Measurements from ENCODE around the gene AKAP9.
"Not testable (repeated sequence)": the region's sequence is repeated elsewhere in the genome, so short reads cannot be mapped to it uniquely, and the experiment has no call there.

AKAP9 gene

DNA sequence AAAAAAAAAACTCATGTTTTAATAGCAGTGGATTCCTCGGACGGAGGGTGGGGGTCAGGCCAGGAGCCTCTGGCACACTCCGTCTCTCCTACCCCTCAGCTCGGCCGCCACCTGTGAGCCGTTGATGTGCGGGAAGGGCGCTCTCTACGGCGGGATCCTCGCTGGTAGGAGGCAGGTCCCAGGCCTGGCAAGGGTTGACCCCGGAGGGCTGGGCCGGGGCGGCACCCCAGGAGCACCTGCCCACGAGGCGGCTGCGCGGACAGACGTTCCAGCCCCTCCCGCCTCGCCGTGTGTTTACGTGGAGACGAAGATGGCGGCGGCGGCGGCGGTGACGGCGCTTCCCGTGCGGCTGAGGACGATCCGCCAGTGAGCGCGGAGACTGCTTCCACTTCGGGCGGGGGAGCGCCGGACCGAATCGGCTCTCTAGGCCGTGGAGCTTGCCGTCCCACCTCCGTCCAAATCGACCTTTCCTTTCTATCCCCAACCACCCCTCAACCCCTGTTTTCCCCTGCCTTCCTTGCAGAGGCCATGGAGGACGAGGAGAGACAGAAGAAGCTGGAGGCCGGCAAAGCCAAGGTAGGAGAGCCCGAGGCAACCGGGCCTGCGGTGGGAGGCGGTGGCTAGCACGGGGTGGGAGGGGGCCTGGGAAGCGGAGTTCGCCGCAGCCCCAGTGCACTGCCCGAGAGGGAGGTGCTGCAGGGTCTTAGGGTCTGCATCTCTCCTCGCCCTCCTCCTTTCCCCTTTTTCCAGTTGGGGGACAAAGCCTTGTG, at the start of gene AKAP9:
Gene AKAP9, plus strand, starts transcription at position 291 of the 770 bp plus-strand sequence. Its CDS starts 238 bp downstream, at position 529.
- DNase-seq, result peak; percentile 73

DNA sequence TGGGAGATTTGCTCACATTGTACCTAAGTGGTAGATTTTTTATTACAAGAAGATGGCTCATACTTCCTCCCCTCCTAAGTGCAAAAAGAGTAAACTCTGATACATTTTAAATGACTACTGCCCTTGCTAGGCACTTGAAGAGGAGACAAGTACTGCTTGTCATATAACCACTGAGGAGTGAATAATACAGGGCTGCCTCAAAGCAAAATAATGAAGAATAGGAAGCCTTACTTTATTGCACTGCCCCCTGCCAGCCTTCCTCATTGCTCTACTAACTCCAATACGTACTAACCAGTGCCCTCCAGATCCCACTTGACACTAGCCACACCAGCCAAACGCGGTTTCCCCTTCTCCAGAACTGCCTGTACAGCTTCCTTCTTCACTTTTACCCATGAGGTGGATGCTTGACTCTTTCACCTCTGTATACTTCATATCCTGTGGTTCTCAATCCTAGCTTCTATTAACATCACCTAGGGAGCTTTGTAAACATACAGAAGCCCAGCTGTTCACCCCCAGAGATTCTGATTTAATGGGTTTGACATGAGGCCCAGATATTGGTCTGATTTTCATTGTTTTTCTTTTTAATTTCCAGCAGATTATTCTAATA, 48.5 kb upstream of the AKAP9 start:
- no peak for DNase-seq

DNA sequence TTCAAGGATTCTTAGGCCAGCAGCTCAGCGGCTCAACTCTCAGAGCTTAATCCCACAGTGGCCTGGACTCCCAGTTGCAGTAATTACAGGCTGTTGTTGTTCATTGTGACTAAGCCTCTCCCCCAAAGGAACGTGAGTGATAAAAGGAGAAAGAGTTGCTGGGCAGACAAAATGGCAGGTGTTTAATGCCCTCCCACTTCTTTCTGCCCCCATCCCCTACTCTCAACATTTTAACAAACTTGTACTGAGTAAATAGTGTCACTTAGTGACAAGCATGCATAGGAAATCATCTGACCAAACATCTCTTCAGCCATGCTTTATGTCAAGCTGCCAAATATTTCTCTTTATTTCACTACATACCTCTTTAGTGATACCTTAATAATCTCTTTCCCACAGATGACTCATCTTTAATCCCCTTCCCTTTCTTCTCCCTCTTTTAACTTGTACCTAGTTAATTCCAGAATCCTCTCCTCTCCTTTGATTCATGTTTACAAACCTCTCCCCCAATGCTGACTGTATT, 47.8 kb upstream of the AKAP9 start:
- DNase-seq, result no peak

DNA sequence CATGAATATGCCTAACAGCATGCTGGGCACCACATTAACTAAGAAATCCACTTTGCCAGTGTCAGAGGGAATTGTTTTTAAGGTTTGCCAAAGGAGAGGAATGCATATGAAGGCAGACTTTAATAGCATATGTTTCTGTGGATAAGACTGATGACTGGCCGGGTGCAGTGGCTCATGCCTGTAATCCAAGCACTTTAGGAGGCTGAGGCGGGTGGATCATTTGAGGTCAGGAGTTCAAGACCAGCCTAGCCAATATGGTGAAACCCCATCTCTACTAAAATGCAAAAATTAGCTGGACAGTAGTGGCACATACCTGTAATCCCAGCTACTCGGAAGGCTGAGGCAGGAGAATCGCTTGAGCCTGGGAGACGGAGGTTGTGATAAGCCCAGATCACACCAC, 47.0 kb upstream of the AKAP9 start:
- not testable (repeated sequence) for DNase-seq

DNA sequence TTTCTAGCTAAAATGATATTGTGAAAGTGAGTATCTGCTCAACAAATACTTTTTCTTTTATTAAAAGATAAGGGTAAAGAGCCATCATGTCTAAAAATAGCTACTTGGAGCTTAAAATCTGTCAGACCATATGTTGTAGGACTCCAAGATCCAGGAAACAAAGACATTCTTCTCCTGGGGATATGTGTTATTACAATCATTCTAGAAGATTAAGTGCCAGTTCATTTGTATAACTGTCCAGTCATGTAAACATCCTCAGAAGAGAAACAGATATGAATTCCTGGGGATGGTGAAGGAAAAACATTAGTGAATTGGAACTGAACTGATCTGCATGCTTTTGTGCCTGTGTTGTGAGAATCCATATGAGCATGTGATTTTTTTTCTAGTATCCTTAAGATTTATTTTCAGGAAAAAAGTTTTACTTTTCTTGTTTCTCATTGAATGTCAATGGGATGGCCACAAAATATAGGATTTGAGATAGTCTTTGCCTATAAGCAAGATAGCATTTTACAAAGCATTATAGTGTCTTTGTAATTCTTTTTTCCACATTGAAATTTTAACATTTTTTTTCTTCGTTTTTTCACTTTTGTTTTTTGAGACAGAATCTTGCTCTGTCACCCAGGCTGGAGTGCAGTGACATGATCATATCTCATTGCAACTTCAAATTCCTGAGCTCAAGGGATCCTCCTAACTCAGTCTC, 45.7 kb upstream of the AKAP9 start:
- DNase-seq, result no peak

DNA sequence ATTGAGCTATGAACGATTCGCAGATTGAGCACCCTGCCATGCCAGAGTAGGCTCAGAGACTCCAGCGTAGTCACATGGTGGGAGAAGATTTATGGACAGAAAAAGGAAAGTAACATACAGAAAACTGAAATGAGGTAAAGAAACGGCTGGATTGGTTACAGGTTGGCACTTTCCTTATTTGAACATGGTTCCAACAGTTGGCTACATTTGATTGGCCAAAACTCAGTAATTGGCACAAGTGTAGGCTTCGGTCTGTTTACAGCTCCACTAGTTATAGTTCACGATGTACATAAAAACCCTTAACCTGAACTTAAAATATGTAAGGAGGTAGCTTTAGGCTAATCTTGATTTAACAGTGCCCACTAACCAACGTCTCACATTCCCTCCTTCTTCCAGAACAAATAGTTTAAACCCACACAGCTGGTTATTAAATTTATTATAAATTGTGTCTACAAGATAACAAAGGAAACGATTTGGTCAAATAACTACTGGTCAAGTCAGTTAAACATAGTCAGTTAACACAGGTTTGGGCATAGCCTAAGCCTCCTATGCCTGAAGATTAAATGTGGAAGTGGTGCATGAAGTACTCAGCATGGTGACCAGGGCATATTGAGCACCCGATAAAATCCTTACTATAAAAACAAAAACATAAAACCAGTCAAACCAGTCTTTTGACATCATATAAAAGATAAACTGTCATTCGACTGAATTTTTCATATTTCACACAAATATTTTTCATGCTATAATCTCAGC, 42.2 kb upstream of the AKAP9 start:
- no peak for DNase-seq

DNA sequence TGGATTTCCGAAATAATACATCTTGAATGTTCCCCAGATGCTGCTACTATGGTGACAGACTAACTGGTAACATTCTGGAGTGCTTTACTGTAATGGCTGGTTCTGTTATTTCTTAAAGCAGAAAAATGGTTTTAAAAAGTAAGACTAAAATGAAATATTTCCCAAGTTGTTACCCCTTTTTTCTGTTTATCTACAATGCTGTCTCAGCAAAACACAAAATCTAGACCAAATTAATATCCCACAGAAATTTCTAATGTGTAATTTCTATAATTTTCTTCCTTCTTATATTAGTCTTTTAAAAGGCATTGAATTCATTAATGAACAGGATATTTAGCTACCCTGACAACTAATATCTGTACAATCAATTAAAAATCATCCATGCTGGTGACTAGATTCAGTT, 41.1 kb upstream of the AKAP9 start:
- no peak for DNase-seq

DNA sequence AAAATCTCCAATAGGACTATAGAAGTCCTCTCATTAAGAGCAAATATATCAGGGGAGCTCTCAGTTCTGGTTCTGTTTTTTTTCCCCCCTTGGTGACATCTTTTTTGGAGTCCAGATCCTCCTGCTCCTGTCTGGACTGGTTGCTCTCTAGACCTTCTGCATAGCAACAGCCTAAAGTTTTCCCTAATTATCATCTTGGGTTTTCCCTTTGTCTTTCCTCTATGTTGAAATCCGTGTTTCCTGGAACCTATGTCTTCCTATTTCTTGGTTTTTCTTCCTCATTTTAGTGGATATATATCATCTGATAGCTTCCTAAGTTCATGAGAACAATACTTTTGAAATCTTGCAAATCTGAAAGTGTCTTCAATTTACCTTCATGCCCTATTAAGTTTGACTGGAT, 30.5 kb upstream of the AKAP9 start:
- no peak for DNase-seq

DNA sequence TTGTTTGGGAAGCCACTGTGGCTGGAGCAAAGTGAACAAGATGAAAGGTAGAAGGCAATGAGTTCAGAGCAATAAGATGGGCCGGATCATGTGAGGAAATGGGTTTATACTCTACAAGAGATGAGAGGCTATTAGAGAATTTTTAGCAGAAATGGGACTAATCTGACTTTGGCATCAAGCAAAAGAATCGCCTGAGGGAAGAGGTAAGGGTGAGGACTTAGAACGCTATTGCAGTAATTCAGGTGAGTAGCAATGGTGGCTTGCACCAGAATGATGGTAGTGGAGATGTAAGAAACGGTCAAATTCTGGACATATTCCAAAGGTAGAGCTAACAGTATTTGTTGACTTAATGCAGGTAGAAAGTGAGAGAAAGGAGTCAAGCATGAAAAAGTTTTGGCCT, 29.5 kb upstream of the AKAP9 start:
- DNase-seq, result no peak

DNA sequence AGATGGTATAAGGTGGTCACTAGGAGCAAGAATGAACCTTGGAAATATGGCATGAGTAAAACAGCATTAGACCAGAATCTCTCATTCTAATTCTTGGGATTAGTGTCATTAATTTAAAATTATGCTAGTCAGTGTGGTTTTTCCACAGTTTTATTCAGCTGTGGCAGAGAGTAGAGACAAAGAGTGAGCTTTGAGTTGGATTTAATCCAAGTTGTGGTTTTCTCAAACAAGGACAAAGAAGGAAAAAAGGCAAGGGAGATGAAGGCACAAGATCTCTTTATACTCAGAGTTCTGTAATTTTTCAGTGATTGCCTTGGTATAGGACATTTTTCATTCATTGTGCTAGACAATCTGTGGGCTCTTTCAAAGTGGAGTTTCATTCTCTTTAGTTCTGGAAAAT, 28.2 kb upstream of the AKAP9 start:
- no peak for DNase-seq

DNA sequence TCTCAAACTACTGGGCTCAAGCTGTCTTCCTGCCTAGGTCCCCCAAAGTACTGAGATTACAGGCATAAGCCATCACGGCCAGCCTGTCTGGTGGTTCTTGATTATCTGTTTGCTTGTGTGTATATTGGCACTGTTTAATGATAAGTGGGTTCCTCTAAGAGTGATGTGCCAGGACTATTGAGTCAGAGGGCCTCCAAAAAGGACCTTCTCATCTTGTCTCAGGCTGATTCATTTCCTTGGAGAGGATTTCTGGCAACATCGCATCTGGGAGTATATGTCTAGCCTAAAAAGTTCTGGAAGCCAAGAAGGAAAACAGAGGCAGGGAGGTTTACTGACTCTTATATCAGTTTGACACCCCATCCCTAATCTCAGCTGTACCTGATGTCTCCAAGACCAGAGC, 27.1 kb upstream of the AKAP9 start:
- DNase-seq, result no peak

DNA sequence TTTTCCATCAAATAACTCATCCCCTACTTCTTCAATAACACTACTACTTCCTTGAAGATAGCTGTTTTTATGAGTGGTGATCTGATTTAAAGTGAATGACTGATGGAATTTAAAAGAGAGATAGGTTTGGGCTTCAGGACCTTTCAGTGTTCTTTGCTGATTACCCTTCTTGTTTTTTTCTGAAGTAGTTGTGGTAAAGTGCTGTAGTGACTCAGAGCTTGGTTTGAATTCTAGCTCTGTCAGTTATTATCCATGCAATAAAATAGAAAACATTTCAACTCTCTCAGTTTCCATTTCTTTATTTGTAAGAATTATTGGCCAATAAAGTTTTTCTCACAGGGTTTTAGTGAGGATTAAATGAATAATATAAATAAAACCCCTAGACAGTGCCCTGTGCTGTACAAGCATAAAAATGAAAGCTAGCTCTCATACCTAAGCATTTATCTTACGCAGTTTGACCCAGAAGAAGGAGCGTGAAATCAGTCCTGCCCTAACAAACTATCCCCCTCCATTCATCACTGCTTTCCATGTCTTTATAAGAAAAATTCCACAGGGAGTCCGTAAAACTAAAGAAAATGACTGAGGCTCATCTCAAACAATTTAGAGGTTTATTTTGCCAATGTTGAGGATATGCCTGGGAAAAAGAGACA, 25.1 kb upstream of the AKAP9 start:
- no peak for DNase-seq

DNA sequence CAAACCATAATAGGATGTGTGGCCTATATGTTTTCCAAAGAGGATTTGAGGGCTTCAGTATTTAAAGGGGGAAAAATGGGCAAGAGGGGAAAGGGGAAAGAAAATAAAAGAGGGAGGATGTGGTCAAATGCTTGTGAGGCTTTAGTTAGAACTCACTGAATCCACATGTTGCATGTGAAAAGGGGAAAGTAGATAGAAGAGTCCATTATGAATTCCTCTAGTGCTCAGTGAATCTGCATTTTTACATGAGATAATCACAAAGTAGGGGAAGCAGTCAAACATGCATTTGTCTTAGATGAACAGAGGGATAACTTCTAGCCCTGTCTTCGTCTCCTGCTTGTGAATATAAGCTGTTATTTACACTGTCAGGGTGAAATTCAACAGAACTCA, 24.6 kb upstream of the AKAP9 start:
- no peak for DNase-seq

DNA sequence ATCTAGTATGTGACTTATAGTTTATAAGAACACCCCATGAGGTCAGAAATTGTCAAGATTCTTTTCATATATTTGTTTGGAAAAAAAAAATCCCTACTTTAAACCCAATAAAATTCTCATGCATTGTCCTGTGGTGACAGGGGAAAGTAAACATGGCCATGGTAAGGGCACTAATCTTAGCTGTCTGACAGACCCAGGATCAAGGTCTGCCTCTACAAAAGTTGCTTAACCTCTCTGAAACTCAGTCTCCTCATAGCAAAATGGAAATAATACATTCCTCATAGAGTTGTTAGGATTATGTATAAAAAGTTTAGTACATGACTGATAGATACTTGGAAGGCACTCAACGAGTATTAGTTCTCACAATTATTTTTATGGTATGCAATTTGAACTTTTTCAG, 22.3 kb upstream of the AKAP9 start:
- no peak for DNase-seq

DNA sequence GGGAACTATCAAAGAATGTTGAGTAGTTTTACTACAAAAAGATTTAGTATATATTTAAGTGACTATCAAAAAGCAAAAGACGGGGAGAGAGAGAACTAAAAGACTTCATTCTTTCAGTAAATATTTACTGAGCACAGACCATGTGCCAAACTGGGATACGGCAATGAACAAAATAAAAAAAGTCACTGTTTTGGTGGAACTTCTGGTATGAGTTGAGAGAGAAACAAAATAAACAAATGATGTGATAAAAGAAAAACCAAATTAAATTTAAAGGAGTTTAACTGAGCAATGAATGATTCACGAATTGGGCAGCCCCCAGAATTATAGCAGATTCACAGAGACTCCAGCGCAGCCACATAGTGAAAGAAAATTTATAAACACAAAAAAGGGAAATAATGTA, 17.8 kb upstream of the AKAP9 start:
- DNase-seq, result no peak

DNA sequence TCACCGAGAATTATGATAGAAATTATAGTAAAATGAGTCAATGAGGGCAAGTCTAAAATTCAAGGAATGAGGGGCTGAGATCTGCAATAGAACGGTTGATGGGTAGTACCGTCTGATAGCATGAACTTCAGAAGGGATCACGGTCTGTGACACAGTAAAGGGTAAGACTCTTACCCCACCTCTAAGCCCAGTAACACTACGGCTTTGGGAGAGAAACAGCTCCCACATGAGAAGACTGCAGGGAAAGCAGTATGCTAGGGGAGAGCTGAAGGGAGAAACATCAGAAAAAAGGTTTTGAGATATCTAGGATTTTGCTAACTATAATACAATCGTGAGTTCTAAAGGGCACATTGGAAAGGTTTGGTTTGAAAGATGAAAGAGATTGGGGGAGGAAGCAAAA, 12.8 kb upstream of the AKAP9 start:
- DNase-seq, result no peak

DNA sequence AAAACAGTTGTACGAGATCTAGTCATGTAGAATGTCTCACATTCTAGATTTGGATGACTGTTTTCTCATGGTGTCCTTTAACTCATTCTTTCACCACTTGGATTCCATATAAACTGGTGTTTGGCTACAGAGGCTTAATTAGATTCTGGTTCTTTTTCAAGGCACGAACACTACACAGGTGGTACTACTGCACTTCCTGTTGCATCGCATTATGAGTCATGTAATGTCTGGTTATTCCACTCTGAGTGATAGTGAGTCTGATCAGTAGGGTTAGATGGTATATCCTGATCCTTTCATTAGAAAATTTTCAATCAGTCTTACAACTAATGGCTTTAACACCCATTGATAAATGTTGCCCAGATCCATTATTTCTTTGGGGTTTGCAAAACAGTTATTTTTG, 11.2 kb upstream of the AKAP9 start:
- DNase-seq, result no peak

DNA sequence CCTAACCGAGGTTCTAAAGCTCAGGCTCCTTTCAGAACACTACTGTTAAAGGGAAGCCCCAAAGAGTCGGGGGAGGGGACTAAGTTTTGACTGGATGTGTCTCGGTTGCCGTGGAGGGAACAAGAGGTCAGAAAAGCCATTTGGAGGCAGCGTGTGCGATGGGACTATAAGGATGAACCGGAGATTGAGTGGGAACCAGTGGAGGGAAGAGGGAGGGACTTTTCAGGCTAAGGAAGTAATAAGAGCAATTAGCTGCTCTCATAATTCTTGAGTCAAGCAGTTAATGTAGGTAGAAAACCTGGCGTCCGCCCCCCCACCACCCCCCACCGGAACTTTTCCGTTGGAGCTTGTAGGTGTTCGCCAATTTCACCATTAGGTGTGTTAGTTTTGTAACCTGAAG, 491 bp upstream of the AKAP9 start:
- peak; percentile 66 for DNase-seq

DNA sequence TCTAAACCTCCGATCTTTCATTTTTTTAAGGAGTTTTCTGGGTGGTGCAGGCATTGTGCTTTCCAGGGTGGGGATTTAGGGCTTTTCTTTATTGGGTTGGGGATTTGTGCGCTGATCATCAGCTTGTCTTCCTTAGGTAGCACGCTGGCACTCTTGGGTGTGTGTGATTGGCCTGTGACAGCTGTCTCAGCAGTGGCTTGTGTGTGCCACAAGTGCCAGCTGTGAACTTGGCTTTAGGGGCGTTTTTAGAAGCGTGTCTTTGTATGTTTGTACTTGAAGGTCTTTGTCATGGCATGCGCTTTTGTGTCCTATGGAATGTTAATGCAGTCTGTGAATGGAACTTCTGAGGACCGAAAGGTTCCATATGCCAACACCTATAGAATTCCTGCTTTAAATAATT, 788 bp downstream of the AKAP9 start:
- no peak for DNase-seq

DNA sequence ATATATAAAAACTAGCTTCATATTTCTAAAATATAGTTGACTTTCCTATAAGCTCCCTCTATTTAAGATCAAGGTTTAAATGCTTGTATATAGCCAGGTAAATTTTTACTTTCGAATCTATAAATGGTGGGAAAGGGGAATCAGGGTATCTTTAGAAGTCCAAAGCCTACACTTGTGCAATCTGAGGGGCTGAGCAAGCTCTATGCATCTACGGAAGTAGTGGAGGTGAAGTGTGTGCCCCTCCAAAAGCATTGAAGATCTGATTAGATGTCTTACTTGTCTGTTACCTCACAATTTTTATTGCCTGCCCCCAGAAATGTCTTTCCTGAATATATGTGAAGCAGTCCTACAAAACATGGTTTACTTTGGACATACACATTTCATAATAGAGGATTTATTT, 1.6 kb downstream of the AKAP9 start:
- DNase-seq, result no peak

DNA sequence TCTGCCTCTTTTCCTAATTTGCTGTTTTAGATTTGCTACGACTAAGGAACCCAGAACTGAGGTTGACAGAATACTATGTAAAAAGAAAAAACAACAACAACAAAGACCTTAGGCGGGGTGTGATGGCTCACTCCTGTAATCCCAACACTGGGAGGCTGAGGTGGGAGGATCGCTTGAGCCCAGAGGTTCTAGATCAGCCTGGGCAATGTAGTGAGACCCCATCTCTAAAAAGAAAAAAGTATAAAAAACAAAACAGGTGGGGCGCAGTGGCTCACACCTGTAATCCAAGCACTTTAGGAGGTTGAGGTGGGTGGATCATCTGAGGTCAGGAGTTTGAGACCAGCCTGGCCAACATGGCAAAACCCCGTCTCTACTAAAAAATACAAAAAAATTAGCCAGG, 4.3 kb downstream of the AKAP9 start:
- not testable (repeated sequence) for DNase-seq

DNA sequence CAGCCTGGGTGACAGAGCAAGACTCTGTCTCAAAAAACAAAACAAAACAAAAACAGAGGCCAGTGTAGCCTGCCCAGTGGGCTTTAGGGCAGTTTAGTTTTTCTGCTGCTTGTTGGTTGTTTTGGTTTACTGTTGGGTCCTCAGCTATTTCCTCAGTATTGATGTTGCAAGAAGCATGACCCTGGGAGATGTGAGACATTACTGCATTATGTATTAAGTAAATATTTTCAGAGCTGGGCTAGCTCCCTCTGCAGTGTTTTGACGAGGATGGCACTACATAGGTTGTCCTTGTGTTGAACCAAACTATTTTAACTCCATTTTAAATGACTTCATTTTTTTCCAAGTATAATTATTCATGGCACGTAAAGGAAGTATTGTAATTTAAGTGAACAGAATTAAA, 4.8 kb downstream of the AKAP9 start:
- no peak for DNase-seq

DNA sequence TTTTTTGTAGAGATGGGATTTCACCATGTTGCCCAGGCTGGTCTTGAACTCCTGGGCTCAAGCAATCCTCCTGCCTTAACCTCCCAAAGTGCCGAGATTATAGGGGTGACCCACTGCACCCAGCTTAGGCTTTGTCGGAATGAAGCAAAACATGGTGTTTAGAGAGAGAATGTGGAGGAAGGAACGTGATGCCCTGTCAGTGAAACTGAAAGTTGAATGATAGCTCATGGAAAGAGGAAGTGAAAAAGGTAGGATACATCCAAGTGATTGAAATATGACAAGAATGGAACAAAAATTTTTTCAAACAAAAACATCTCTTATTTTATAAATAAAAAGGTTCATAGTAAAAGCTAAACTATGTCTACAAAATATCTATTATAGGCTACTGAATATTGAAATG, 5.9 kb downstream of the AKAP9 start:
- no peak for DNase-seq
